Stimulated activated CD4-positive, alpha-beta T cell treated with anti-CD3 and anti-CD28 coated beads, Interleukin-12 subunit alpha, Interleukin-12 subunit beta, amount 100 ng/mL, for 4 hours (primary cell): ENCODE data around the gene CDR2.
"Not testable (repeated sequence)": the region's sequence is repeated elsewhere in the genome, so short reads cannot be mapped to it uniquely, and the experiment has no call there.

Experiments
- DNase-seq: peaks from one replicate; pipeline ENCODE4 v3.0.0-alpha.2; 2020

The CDR2 gene

GRCh38 chr16:22375117-22375962 is 921 bp upstream of the CDR2 start:
- no peak for DNase-seq

GRCh38 chr16:22373662-22374310 is 633 bp downstream of the CDR2 start:
- peak; percentile 39 for DNase-seq

DNA sequence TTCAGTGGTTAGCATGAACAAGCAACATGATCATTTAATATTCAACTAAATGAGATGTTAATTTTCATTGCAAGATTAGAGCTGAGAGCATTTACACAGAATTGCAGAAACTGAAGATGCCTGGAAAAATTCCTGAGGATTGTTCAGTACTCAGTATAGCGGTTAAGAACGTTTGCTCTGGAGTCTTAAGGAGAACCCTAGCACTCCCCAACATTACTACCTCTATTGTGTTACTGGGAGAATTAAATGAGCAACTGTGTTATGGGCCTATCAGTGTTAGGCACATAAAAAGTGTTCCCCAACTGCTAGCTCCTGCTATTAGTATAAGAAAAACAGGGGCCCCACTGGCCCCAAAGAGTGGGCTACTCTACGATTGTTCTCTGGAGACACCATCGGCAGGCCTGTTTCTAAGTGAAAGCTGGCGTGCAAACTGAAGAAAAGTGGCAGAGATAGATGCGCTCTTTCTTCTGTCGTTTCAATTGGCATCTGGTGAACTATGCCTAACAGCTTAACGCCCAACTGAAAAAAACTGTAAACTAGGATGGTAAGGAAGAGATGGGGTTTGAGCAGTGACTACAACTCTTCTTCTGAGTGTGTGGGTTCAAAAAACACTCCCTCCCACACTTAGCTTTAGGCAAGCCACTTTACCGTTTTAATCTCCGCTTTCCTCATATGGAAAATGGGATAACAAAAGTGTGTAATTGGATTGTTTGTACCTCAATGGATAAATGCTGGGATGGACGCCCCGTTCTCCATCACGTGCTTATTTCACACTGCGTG is 1.3 kb downstream of the CDR2 start:
- no peak for DNase-seq

DNA sequence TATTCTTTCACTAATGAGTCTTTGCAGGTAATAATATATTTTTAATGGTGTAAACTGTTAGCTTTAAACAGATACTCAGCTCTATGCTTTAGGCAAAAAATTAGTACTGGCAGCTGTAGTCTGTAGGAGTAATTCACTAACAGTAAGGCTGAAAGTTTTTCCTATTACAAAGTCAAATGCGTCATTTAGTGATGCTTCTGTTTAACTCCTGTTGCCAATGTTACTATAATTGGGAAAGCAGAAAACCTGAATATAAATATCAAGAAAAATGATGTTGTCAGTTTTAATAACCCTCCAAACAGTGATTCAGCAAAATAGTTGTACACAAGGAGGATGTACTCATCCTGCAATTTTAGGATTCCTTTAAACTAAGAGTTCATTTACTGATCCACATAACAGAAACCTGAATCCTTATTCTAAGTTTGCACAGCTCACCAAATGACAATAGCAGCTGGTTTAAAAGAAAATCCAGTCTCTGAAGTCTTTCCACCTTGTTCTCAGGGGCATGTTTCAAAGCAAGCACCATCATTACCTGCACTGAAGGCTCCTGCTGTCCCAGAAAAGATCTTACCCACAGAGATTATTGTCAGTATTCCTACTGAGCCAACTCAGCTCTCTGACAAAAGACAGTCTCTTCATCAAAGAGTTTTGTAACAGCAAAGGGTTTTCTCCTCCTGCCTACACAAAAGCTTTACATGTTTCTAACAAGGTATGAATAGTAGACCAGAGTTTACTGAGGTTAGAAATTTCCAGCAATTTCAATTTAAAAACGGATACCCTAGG is 4.2 kb downstream of the CDR2 start:
- DNase-seq, result no peak

GRCh38 chr16:22369221-22369811 is 5.1 kb downstream of the CDR2 start:
- no peak for DNase-seq

- DNase-seq, result not testable (repeated sequence)
Measured at GRCh38 chr16:22368200-22368826, 6.1 kb downstream of the CDR2 start.

DNA sequence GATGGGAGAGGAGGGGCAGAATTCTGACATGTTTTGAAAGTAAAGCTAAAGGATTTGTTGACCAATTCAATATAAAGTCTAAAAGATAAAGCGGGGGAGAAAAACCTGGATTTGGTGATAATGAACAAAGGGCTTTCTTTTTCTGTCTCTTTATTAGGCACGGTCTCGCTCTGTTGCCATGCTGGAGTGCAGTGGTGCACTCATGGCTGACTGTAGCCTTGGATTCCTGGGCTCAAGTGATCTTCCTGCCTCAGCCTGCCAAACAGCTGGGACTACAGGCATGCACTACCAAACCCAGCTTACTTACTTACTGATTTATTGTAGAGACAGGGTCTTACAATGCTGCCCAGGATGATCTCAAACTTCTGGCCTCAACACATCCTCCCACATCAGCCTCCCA is 7.5 kb downstream of the CDR2 start:
- no peak for DNase-seq

- DNase-seq, result no peak
Measured at GRCh38 chr16:22366371-22366770, 8.0 kb downstream of the CDR2 start.

DNA sequence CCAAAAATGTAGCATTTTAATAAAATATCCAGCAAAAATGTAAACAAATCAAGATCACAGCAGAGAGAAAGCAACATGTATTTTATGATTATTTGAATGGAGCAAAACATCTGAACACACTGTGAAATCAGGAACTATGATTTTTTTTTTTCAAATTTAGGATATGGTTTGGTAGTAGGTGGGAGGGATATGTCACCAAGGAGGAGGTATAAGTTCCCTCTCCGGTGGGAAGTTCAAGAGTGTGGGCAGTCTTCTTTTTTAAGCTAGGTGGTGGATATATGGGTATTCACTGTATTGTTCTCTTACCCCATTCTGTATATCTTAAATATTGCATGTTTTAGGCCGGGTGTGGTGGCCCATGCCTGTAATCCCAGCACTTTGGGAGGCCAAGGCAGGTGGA is 10.2 kb downstream of the CDR2 start:
- DNase-seq, result no peak

DNA sequence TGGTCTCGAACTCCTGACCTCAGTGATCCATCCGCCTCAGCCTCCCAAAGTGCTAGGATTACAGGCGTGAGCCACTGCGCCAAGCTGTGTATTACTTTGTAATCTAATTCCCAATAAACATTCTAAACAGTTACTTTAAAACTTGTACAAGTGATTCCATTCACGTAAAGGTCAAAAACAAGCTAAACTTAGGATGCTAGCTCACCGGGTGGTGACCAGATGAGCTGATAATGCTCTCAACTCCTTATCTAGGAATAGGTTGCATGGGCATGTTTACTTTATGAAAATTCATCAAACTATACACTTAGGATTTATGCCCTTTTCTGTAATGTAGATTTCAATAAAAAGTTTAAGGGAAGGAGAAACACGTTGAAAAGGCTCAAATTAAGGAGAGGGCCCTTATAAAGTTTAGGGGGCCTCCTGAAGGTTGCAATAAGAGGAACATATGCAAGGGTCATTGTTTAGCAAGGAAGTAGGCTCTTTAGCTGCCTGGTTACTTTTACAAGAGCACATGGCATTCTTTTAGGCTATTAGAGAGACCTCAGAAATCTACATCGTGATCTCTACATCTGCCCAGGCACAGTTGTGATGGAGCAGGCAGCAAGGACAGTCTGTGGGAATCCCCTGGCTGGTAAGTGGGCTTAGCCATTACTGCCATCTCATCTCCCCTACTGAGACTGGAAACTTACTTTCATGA is 13.3 kb downstream of the CDR2 start:
- DNase-seq, result no peak

GRCh38 chr16:22359679-22360078 is 14.7 kb downstream of the CDR2 start:
- DNase-seq, result no peak

GRCh38 chr16:22358000-22358399 is 16.4 kb downstream of the CDR2 start:
- DNase-seq, result no peak

DNA sequence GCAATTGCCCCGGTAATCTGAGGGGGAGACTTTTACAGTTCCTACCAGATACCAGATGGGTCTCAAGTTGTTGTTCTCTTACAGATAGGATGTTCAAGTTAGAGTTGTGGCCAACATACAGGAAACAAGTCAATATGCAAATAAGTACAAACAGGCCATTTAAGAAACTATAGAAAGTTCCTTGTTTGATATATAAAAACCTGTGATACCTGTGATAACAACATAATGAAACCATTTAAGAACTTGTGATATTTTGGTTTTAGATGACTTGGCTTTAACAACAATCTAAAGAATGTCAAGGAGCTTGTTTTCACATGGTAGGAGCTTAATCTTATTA is 16.8 kb downstream of the CDR2 start:
- DNase-seq, result no peak

GRCh38 chr16:22356930-22357634 is 17.3 kb downstream of the CDR2 start:
- no peak for DNase-seq

- DNase-seq, result no peak
Measured at GRCh38 chr16:22355487-22355908, 18.9 kb downstream of the CDR2 start.

GRCh38 chr16:22353933-22354541 is 20.4 kb downstream of the CDR2 start:
- DNase-seq, result no peak

- DNase-seq, result no peak
Measured at GRCh38 chr16:22353191-22353919, 21.1 kb downstream of the CDR2 start.

- DNase-seq, result no peak
Measured at GRCh38 chr16:22352723-22353122, 21.7 kb downstream of the CDR2 start.

DNA sequence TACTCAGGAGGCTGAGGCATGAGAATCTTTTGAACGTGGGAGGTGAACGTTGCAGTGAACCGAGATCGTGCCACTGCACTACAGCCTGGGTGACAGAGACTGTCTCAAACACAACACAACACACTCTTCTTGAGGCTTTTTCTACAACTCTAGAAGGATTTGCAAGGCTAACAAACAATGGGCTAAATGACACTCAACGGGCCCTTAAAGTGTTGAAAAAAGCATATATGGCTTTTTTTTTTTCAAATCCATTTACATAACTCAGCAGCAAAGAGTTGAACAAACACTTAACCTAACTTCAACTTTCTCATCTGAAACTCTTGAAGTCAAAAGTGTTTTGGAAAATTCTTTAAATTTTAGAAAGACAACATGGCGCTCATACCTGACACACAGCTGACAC is 22.3 kb downstream of the CDR2 start:
- no peak for DNase-seq

DNA sequence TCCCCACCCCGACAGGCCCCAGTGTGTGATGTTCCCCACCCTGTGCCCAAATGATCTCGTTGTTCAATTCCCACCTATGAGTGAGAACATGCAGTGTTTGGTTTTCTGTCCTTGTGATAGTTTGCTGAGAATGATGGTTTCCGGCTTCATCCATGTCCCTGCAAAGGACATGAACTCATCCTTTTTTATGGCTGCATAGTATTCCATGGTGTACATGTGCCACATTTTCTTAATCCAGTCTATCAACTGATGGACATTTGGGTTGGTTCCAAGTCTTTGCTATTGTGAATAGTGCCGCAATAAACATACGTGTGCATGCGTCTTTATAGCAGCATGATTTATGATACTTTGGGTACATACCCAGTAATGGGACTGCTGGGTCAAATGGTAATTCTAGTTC is 23.4 kb downstream of the CDR2 start:
- not testable (repeated sequence) for DNase-seq
